C4-2B (cell line): ENCODE data around the gene PTPRN2.

ENCODE experiments used
- H3K27ac ChIP-seq: fragments of 450-650 bp; 2 replicates; pipeline ENCODE4 v1.5.1; 2017
- ZFX ChIP-seq: fragments of 450-650 bp; IDR thresholded peaks from 2 replicates; pipeline ENCODE4 v1.6.1; 2017
- TF ChIP-seq, protein P1 (sequence below): fragments of 450-650 bp; conservative IDR thresholded peaks from 2 replicates; pipeline ENCODE4 v1.5.1; 2017; ENCODE audit warnings: mild to moderate bottlenecking

The PTPRN2 gene

DNA sequence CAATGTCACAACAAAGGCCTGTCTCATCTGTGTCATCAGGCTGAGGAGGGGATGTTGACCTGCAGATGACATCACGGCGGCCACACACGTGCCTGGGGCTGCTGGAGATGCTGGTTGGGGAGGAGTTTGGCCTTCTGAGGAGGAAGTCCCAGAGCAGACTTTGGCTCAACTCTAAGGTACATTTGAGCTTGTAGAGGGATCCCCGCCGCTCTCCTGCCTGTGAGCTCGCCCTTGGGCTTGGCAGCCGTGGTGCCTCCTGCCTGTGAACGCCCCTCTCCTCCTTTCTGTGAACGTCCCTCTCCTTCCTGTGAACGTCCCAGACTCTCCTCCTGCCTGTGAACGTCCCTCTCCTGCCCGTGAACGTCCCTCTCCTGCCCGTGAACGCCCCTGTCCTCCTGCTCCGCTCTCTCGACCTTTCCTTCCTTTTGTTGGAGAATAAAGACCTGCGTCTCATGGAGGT, 1074.4 kb downstream of the PTPRN2 start:
- TF ChIP-seq, protein P1, sequence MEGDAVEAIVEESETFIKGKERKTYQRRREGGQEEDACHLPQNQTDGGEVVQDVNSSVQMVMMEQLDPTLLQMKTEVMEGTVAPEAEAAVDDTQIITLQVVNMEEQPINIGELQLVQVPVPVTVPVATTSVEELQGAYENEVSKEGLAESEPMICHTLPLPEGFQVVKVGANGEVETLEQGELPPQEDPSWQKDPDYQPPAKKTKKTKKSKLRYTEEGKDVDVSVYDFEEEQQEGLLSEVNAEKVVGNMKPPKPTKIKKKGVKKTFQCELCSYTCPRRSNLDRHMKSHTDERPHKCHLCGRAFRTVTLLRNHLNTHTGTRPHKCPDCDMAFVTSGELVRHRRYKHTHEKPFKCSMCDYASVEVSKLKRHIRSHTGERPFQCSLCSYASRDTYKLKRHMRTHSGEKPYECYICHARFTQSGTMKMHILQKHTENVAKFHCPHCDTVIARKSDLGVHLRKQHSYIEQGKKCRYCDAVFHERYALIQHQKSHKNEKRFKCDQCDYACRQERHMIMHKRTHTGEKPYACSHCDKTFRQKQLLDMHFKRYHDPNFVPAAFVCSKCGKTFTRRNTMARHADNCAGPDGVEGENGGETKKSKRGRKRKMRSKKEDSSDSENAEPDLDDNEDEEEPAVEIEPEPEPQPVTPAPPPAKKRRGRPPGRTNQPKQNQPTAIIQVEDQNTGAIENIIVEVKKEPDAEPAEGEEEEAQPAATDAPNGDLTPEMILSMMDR = no peak
- TF ChIP-seq ZFX = no peak
- H3K27ac ChIP-seq = no peak overlapping the region

DNA sequence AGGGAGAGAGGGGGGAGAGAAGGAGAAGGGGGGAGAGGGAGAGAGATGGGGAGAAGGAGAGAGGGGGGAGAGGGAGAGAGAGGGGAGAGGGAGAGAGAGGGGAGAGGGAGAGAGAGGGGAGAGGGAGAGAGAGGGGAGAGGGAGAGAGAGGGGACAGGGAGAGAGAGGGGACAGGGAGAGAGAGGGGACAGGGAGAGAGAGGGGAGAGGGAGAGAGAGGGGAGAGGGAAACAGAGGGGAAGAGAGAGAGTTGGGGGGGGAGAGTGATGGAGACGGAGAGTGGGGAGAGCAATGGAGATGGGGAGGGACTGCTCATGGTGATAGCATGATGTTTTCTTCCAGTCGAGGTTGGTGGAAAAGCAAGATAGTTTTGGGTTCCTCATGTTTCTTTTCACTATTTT, 1078.4 kb downstream of the PTPRN2 start:
- no peak for TF ChIP-seq ZFX
- TF ChIP-seq, protein P1 = no peak
- H3K27ac ChIP-seq = no peak overlapping the region

DNA sequence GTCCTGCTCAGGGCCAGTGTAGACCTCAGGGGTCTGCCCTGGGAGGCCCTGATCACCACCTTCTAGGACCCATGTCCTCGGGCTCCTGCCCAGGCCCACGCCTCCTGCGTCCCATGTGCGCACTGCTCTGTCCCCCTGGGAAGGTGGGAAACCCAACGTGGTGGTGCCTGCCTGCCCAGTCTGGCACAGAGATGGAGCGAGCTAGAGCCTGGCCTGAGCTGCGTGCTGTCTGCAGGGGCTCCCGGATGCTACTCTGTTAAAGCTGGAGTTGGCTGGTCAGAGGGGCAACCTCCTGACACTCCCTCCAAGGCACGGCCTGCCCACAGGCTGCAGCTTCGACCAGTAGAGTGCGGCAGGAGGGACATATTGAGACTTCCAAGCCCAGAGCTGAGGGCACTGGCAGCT, 1079.1 kb downstream of the PTPRN2 start:
- H3K27ac ChIP-seq = no peak overlapping the region
- TF ChIP-seq, protein P1 = no peak
- no peak for TF ChIP-seq ZFX

DNA sequence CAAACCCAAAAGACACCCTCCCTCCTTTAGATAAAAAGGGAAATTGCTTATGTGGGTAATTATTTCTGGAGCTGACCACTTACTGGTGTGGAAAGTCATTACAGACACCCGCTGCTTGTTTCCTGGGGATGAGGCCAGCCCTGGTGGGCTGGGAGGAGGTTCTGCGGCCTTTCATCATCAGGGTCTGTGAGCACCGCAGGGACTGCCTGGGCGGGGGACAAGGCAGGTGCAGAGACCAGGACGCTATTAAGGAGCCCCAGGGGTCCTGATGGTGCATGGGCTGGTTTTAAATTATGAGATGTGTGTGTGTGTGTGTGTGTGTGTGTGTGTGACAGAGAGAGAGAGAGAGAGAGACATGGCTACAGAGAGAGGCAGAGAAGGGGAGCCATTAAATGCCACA, 1079.6 kb downstream of the PTPRN2 start:
- no peak for TF ChIP-seq ZFX
- TF ChIP-seq, protein P1 = no peak

DNA sequence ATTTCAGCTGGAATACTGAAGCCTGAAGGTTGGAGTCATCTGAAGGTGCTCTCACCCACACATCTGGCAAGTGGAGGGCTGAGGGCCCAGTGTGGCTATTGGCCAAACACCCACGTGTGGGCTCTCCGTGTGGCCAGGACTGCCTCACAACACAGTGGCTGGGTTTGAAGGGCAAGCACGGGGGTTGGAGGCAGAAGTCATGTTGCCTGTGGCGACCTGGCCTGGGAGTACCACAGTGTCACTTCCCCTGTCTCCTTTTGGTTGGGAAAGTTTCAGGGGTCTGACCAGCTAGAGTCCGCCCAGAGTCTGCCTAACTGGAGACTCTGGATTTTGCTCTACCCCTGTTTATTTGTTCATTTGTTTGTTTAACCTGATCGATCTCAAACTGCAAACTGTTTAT, 1081.4 kb downstream of the PTPRN2 start:
- H3K27ac ChIP-seq = no peak overlapping the region
- TF ChIP-seq, protein P1 = no peak
- TF ChIP-seq ZFX = no peak

More for the DNA sequence above, 1079.6 kb downstream of the PTPRN2 start:
- H3K27ac ChIP-seq = no peak overlapping the region

DNA sequence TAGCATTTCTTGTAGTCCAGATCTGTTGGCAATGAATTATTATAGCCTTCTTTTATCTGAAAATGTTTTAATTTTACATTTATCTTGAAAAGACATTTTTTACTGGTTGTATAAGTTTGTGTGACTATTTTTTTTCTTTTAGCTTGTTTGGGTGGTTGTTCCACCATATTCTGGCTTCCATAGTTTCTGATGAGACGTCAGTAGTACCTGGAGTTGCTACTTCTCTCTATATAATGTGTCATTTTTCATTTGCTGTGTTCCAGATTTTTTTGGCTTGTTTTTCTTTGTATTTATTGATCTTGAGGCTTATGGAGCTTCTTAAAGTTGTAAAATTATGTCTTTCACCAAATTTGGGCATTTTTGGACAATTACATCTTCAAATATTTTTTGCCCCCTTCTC, 1082.0 kb downstream of the PTPRN2 start:
- TF ChIP-seq, protein P1 = no peak
- no peak for TF ChIP-seq ZFX

DNA sequence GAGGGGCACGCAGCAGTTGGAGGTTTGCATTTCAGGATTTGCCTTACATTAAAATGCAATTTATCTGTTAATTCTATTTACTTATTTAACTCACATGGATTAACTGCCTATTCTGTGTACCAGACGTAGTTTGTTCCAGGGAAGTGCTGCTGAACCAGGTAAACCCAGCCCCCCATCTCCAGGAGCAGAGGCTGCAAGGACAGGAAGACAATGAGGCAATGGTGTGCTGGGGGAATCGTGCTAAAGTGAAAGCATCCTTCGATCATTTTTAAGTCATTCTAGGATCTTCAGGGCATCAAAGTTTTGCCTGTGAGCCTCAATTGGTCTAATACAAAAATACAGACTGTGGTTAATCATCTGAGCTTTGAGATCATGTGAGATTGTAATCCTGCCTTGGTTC, 1084.4 kb downstream of the PTPRN2 start:
- TF ChIP-seq, protein P1 = no peak
- H3K27ac ChIP-seq = no peak overlapping the region

More for the DNA sequence above, 1082.0 kb downstream of the PTPRN2 start:
- H3K27ac ChIP-seq = no peak overlapping the region
